HG03442 (cell line): ENCODE data around the gene GCAT.

Experiments
- ATAC-seq: cut with Tn5 transposase; IDR thresholded peaks from one replicate; pipeline ENCODE4 v1.9.1; 2021; ENCODE audit warnings: mild to moderate bottlenecking, moderate library complexity; ENCODE audit not compliant: unreplicated experiment

The GCAT gene

GRCh38 chr22:37807410-37808293 lies at the start of gene GCAT:
GCAT (plus strand) TSS chr22:37807934; CDS start chr22:37807968, 34 bp downstream.
- ATAC-seq, result peak; percentile 77

- no peak for ATAC-seq
These were observed 49.0 kb upstream of the GCAT start for GRCh38 chr22:37758694-37759093.

- ATAC-seq, result no peak
These were observed 48.5 kb upstream of the GCAT start for GRCh38 chr22:37759281-37759680.

- ATAC-seq, result no peak
These were observed 47.6 kb upstream of the GCAT start for GRCh38 chr22:37760152-37760551.

- ATAC-seq, result no peak
These were observed 45.3 kb upstream of the GCAT start for GRCh38 chr22:37762389-37762836.

- ATAC-seq, result no peak
These were observed 44.7 kb upstream of the GCAT start for GRCh38 chr22:37763012-37763411.

- ATAC-seq, result no peak
These were observed 44.1 kb upstream of the GCAT start for GRCh38 chr22:37763652-37764051.

GRCh38 chr22:37764622-37765021 lies 43.1 kb upstream of the GCAT start:
- ATAC-seq, result no peak

- no peak for ATAC-seq
These were observed 42.2 kb upstream of the GCAT start for GRCh38 chr22:37765498-37765897.

- no peak for ATAC-seq
These were observed 41.7 kb upstream of the GCAT start for GRCh38 chr22:37765953-37766576.

- ATAC-seq, result no peak
These were observed 39.5 kb upstream of the GCAT start for GRCh38 chr22:37768273-37768672.

- ATAC-seq, result no peak
These were observed 38.7 kb upstream of the GCAT start for GRCh38 chr22:37769056-37769455.

GRCh38 chr22:37771081-37771480 lies 36.7 kb upstream of the GCAT start:
- no peak for ATAC-seq

GRCh38 chr22:37771702-37772427 lies 35.9 kb upstream of the GCAT start:
- ATAC-seq, result no peak

- ATAC-seq, result no peak
These were observed 33.0 kb upstream of the GCAT start for GRCh38 chr22:37774728-37775127.

GRCh38 chr22:37775785-37776638 lies 31.7 kb upstream of the GCAT start:
- no peak for ATAC-seq

- ATAC-seq, result no peak
These were observed 31.1 kb upstream of the GCAT start for GRCh38 chr22:37776639-37777005.

GRCh38 chr22:37777122-37777687 lies 30.5 kb upstream of the GCAT start:
- ATAC-seq, result no peak

- no peak for ATAC-seq
These were observed 29.2 kb upstream of the GCAT start for GRCh38 chr22:37778370-37779009.
